PC-9 (cell line): Measurements from ENCODE around the gene PDS5B. TPM values are rescaled to one million over a fixed set of nuclear protein-coding genes. Genes with fewer than 3 reads are reported as not detected.

Experiments used
- BruUV-seq: library from RNA; stranded (reverse); fragments of 400-500 nt; replicated peaks from 2 replicates; lab custom pipeline; 2021; lab: Mats Ljungman, UMichigan
- CTCF ChIA-PET: fragments of 300-600 bp; sonication (Branson Sonifier 250); formaldehyde crosslinking; loops from one replicate; lab custom pipeline; 2022; ENCODE audit warnings: antibody characterized with exemption; lab: Charles Lee
- POLR2A ChIA-PET: fragments of 300-600 bp; sonication (Branson Sonifier 250); formaldehyde crosslinking; loops from one replicate; lab custom pipeline; 2022; ENCODE audit warnings: antibody characterized with exemption; ENCODE audit not compliant: unreplicated experiment; lab: Charles Lee
- DNase-seq, 2 experiments: peaks; one replicate each; pipeline versions ENCODE4 v3.0.0 to v3.0.0-alpha.2; 2015 to 2022; ENCODE audit warnings: mixed read lengths in 1 of 2
- H2AFZ ChIP-seq: fragments of 200-600 bp; sonication (generic); 2 replicates; pipeline ENCODE4 v1.8.1; 2017; ENCODE audit warnings: antibody characterized with exemption
- H3F3A ChIP-seq: fragments of 200-600 bp; sonication (generic); 2 replicates; pipeline ENCODE4 v1.8.1; 2017; ENCODE audit warnings: antibody characterized with exemption, mild to moderate bottlenecking, low read depth; ENCODE audit not compliant: insufficient read depth
- H3K27ac ChIP-seq: fragments of 200-600 bp; sonication (generic); 2 replicates; pipeline ENCODE4 v1.6.1; 2016; ENCODE audit warnings: mixed run types
- H3K27me3 ChIP-seq: fragments of 200-600 bp; sonication (generic); 2 replicates; pipeline ENCODE4 v1.6.1; 2016; ENCODE audit warnings: low read depth, mixed run types; ENCODE audit not compliant: insufficient read depth
- H3K36me3 ChIP-seq: fragments of 200-600 bp; sonication (generic); 2 replicates; pipeline ENCODE4 v1.6.1; 2016; ENCODE audit warnings: low read depth, mixed run types
- H3K4me1 ChIP-seq: fragments of 200-600 bp; sonication (generic); replicated peaks from 2 replicates; pipeline ENCODE4 v1.6.1; 2016; ENCODE audit warnings: mixed run types; ENCODE audit not compliant: insufficient read depth
- H3K4me2 ChIP-seq: fragments of 200-600 bp; sonication (generic); 2 replicates; pipeline ENCODE4 v1.6.1; 2017; ENCODE audit warnings: mixed run types
- H3K4me3 ChIP-seq: fragments of 200-600 bp; sonication (generic); 2 replicates; pipeline ENCODE4 v1.6.1; 2016; ENCODE audit warnings: mixed run types
- H3K79me2 ChIP-seq: fragments of 200-600 bp; sonication (generic); 2 replicates; pipeline ENCODE4 v1.6.1; 2017; ENCODE audit warnings: low read depth, mixed run types
- H3K9me2 ChIP-seq: fragments of 200-600 bp; sonication (generic); 2 replicates; pipeline ENCODE4 v1.8.1; 2017; ENCODE audit warnings: mild to moderate bottlenecking; ENCODE audit not compliant: insufficient read depth
- H3K9me3 ChIP-seq: fragments of 200-600 bp; sonication (generic); 2 replicates; pipeline ENCODE4 v1.8.1; 2016; ENCODE audit warnings: low read depth; ENCODE audit not compliant: insufficient read depth
- H4K20me1 ChIP-seq: fragments of 200-600 bp; sonication (generic); 2 replicates; pipeline ENCODE4 v1.8.1; 2017; ENCODE audit not compliant: insufficient read depth
- EZH2 ChIP-seq: fragments of 200-600 bp; sonication (generic); IDR thresholded peaks from 2 replicates; pipeline ENCODE4 v1.8.0; 2017; ENCODE audit warnings: antibody characterized with exemption, low read depth
- intact Hi-C: fragments of 100-400 bp; cut with micrococcal nuclease; formaldehyde crosslinking; loops from one replicate; pipeline ENCODE4 v1.10.0; 2022; ENCODE audit not compliant: unreplicated experiment
- total RNA-seq: library from RNA; stranded (reverse); gene quantifications from 2 replicates; pipeline ENCODE4 v1.2.3, GENCODE V29; 2021
- TF ChIP-seq, protein P1 (sequence below): fragments of 200-600 bp; sonication (generic); conservative IDR thresholded peaks from 2 replicates; pipeline ENCODE4 v1.6.1; 2017; ENCODE audit warnings: mixed run types, antibody characterized with exemption, mild to moderate bottlenecking, moderate library complexity

PDS5B gene
- total RNA-seq, 1 experiment from 2014 or later: 37.6 TPM

GRCh38 chr13:32582991-32583390 lies 3.3 kb upstream of the PDS5B start:
- H3K4me2 ChIP-seq: no peak overlapping the region
- intact Hi-C loops: loop anchor here (5.0 kb wide), 1 partner anchor 566 kb away; no protein-coding TSS in a partner anchor
- H3K9me2 ChIP-seq: no peaks in the 10 kb centered on the region
- peaks cover 6% of the 10 kb centered on the region; the same call in 1 of the 2 replicates for H3K4me1 ChIP-seq
- peaks cover 13% of the 10 kb centered on the region for H3F3A ChIP-seq
- no peaks in the 10 kb centered on the region for H3K36me3 ChIP-seq
- TF ChIP-seq, protein P1, sequence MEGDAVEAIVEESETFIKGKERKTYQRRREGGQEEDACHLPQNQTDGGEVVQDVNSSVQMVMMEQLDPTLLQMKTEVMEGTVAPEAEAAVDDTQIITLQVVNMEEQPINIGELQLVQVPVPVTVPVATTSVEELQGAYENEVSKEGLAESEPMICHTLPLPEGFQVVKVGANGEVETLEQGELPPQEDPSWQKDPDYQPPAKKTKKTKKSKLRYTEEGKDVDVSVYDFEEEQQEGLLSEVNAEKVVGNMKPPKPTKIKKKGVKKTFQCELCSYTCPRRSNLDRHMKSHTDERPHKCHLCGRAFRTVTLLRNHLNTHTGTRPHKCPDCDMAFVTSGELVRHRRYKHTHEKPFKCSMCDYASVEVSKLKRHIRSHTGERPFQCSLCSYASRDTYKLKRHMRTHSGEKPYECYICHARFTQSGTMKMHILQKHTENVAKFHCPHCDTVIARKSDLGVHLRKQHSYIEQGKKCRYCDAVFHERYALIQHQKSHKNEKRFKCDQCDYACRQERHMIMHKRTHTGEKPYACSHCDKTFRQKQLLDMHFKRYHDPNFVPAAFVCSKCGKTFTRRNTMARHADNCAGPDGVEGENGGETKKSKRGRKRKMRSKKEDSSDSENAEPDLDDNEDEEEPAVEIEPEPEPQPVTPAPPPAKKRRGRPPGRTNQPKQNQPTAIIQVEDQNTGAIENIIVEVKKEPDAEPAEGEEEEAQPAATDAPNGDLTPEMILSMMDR: no peak
- TF ChIP-seq EZH2: no peak
- BruUV-seq: no TSS peak
- no peak overlapping the region for H2AFZ ChIP-seq
- no peak for DNase-seq
- ChIA-PET POLR2A (no interaction called here), CTCF (no interaction called here)
- H3K27ac ChIP-seq: no peak overlapping the region
- H3K9me3 ChIP-seq: 0 out of 2 replicates have a peak, but pooled peaks cover 4% of the 10 kb centered on the region
- 0 out of 2 replicates have a peak, but pooled peaks cover 3% of the 10 kb centered on the region for H4K20me1 ChIP-seq
- H3K27me3 ChIP-seq: no peaks in the 10 kb centered on the region
- peaks cover 9% of the 10 kb centered on the region for H3K79me2 ChIP-seq
- no peak overlapping the region for H3K4me3 ChIP-seq

- peaks cover 13% of the 10 kb centered on the region for H3F3A ChIP-seq
- intact Hi-C loops: loop anchor here (1.0 to 5.0 kb wide), 8 partner anchors 53 to 1233 kb away; partner anchors contain the start of genes BRCA2, RFC3 and ZAR1L
- TF ChIP-seq, protein P1: no peak
- TF ChIP-seq EZH2: no peak
- H3K4me1 ChIP-seq: peaks cover 30% of the 10 kb centered on the region
- 0 out of 2 replicates have a peak, but pooled peaks cover 3% of the 10 kb centered on the region for H3K36me3 ChIP-seq
- ChIA-PET CTCF (interaction anchor here (0.6 to 0.7 kb wide), 3 partner anchors 47 to 1212 kb away, joined by 3 to 7 read pairs (median 4); no protein-coding TSS in a partner anchor), POLR2A (no interaction called here)
- peaks cover 36% of the 10 kb centered on the region for H3K79me2 ChIP-seq
- no peaks in the 10 kb centered on the region for H3K27me3 ChIP-seq
- H2AFZ ChIP-seq: peak overlapping the region; percentile 85
- peak overlapping the region; percentile 61 for H3K4me3 ChIP-seq
- peak overlapping the region; percentile 79 for H3K4me2 ChIP-seq
- peak in 1 of 2 experiments; percentile 1 for DNase-seq
- H3K27ac ChIP-seq: no peak overlapping the region
- H4K20me1 ChIP-seq: peaks cover 24% of the 10 kb centered on the region; the same call in 1 of the 2 replicates
- TSS peak; percentile 30 for BruUV-seq
- no peaks in the 10 kb centered on the region for H3K9me2 ChIP-seq
- H3K9me3 ChIP-seq: no peaks in the 10 kb centered on the region
Observed at GRCh38 chr13:32585550-32586079, 637 bp upstream of the PDS5B start.

DNA sequence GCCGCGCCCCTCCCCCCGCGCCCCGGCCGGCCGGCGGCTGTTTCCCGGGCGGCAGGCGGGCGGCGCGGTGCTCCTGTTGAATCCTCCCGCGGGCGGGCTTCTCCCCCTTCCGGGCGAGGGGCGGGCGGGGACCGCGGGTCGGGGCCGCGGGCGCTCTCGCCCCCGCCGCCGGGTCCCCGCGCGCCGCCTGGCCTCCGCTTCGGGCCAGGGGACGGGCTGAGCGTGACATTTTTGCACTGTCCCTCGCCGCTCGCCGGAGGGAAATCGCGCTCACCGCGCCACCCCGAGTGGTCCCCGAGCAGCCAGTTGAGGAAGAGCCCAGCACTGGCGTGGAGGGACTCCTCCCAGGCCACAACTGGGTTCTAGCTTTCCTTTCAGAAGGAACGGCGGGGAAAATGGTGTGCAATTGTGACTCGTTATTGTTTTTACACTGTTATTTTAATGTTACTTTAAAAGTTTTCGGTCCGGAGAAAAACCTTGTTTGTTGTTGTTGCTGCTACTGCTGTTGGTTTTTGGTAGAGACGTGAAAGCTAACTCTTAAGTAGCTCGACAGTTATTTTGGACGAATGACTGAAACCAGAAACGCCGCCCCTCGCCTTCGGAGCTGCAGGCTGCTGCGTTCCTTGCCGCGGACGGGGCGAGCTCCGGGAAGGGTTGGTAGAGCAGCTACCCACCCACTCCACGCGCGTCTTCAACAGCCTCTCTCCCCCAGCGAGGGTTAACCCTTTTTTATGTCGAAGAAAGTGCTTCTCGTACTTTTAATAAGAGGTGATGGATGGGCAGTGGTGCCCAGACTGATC lies 959 bp downstream of the PDS5B start:
- H3K9me3 ChIP-seq: no peaks in the 10 kb centered on the region
- H3K27me3 ChIP-seq: no peaks in the 10 kb centered on the region
- H3K36me3 ChIP-seq: 0 out of 2 replicates have a peak, but pooled peaks cover 3% of the 10 kb centered on the region
- peak overlapping the region; percentile 89 for H3K4me2 ChIP-seq
- H4K20me1 ChIP-seq: peaks cover 24% of the 10 kb centered on the region; the same call in 1 of the 2 replicates
- CTCF ChIA-PET: interaction anchor here (0.6 to 0.7 kb wide), 2 partner anchors 139 to 922 kb away, joined by 7 to 19 read pairs; no protein-coding TSS in a partner anchor
- H3F3A ChIP-seq: peaks cover 13% of the 10 kb centered on the region
- POLR2A ChIA-PET: interaction anchor here (0.5 to 0.9 kb wide), 4 partner anchors 13 to 1418 kb away, joined by 3 to 7 read pairs (median 5); no protein-coding TSS in a partner anchor
- peaks cover 52% of the 10 kb centered on the region for H3K79me2 ChIP-seq
- TF ChIP-seq, protein P1: no peak
- TF ChIP-seq EZH2: no peak
- peak; percentile 41 to 44 for DNase-seq
- no peaks in the 10 kb centered on the region for H3K9me2 ChIP-seq
- peak overlapping the region; percentile 77 for H2AFZ ChIP-seq
- H3K4me1 ChIP-seq: peaks cover 30% of the 10 kb centered on the region
- peak overlapping the region; percentile 66 for H3K27ac ChIP-seq
- intact Hi-C loops: loop anchor here (1.0 to 5.0 kb wide), 8 partner anchors 52 to 1232 kb away; partner anchors contain the start of genes BRCA2, RFC3 and ZAR1L
- H3K4me3 ChIP-seq: peak overlapping the region; percentile 71
- TSS peak; percentile 35 for BruUV-seq
